ENCODE results near the gene OSBPL3.

- no peak for TF ChIP-seq POLR2AphosphoS5 (IDR thresholded peaks at IDR 0.05; ENCODE audit: borderline replicate concordance, low read depth, low read length)
- no peak for TF ChIP-seq EZH2 (IDR thresholded peaks at IDR 0.05)
Measured at GRCh38 chr7:25005658-25006057, 25.7 kb upstream of the OSBPL3 start.
